Measurements from ENCODE around the gene KRTAP10-2. TPM values are rescaled to one million over a fixed set of nuclear protein-coding genes. Genes with fewer than 3 reads are reported as not detected.

Gene KRTAP10-2
- total RNA-seq, 2 experiments from 2014 or later: not detected

- CTCF ChIA-PET (ENCODE audit: unreplicated experiment): no interaction called here
- intact Hi-C loops (cut with micrococcal nuclease; ENCODE audit: unreplicated experiment): no loop called here
Measured at GRCh38 chr21:44524414-44525371, 26.6 kb downstream of the KRTAP10-2 start.

GRCh38 chr21:44523567-44524413 lies 27.5 kb downstream of the KRTAP10-2 start:
- intact Hi-C loops (cut with micrococcal nuclease; ENCODE audit: unreplicated experiment): no loop called here
- Histone ChIP-seq H3K79me2 (ENCODE audit: insufficient read depth, low read depth, low read length) (no peaks in the 10 kb centered on the region), H3K9me3 (ENCODE audit: low read length) (no peaks in the 10 kb centered on the region; the same call in 1 of the 2 replicates), H4K20me1 (ENCODE audit: insufficient read depth, low read length) (no peaks in the 10 kb centered on the region), H3K4me3 (ENCODE audit: low read depth, low read length, poor library complexity, severe bottlenecking) (no peak overlapping the region), H2AFZ (ENCODE audit: low read length) (no peak overlapping the region), H3K9me2 (ENCODE audit: insufficient read depth, low read length) (no peaks in the 10 kb centered on the region), H3K4me1 (ENCODE audit: insufficient read depth, low read length, poor library complexity, severe bottlenecking) (no peaks in the 10 kb centered on the region), H3K4me2 (ENCODE audit: low read length) (no peak overlapping the region), H3K36me3 (ENCODE audit: insufficient read depth, low read length) (no peaks in the 10 kb centered on the region), H3K27ac (ENCODE audit: low read depth, low read length, poor library complexity, severe bottlenecking) (no peak overlapping the region)
- POLR2A ChIA-PET: no interaction called here
- CTCF ChIA-PET (ENCODE audit: unreplicated experiment): no interaction called here
- no peak for TF ChIP-seq CTCF (conservative IDR thresholded peaks at IDR 0.05; ENCODE audit: low read length)
- no peak for TF ChIP-seq EZH2phosphoT487 (IDR thresholded peaks at IDR 0.05; ENCODE audit: borderline replicate concordance, low read depth, low read length)
- BruUV-seq (replicated peaks): no TSS peak
- DNase-seq (ENCODE audit: low spot score): no peak

More at GRCh38 chr21:44524414-44525371, 26.6 kb downstream of the KRTAP10-2 start:
- POLR2A ChIA-PET: no interaction called here
- Histone ChIP-seq H3K79me2 (ENCODE audit: insufficient read depth, low read depth, low read length) (no peaks in the 10 kb centered on the region), H3K4me1 (ENCODE audit: insufficient read depth, low read length, poor library complexity, severe bottlenecking) (no peaks in the 10 kb centered on the region), H2AFZ (ENCODE audit: low read length) (no peak overlapping the region), H3K4me2 (ENCODE audit: low read length) (no peak overlapping the region), H3K36me3 (ENCODE audit: insufficient read depth, low read length) (no peaks in the 10 kb centered on the region), H3K4me3 (ENCODE audit: low read depth, low read length, poor library complexity, severe bottlenecking) (no peak overlapping the region), H3K9me2 (ENCODE audit: insufficient read depth, low read length) (no peaks in the 10 kb centered on the region), H4K20me1 (ENCODE audit: insufficient read depth, low read length) (no peaks in the 10 kb centered on the region), H3K27ac (ENCODE audit: low read depth, low read length, poor library complexity, severe bottlenecking) (no peak overlapping the region), H3K9me3 (ENCODE audit: low read length) (no peaks in the 10 kb centered on the region; the same call in 1 of the 2 replicates)
- DNase-seq (ENCODE audit: low spot score): no peak
- TF ChIP-seq CTCF (conservative IDR thresholded peaks at IDR 0.05; ENCODE audit: low read length) (no peak), EZH2phosphoT487 (IDR thresholded peaks at IDR 0.05; ENCODE audit: borderline replicate concordance, low read depth, low read length) (no peak)
- no TSS peak for BruUV-seq (replicated peaks)
